Thoracic aorta (tissue), 2 donors: ENCODE results near the gene HRH2. TPM values are rescaled to one million over a fixed set of nuclear protein-coding genes. Genes with fewer than 3 reads are reported as not detected.

Source experiments
- ATAC-seq: fragments of 150-250 bp; one replicate; pipeline ENCODE4 v1.8.0; 2017; ENCODE audit warnings: low read depth; ENCODE audit not compliant: insufficient number of reproducible peaks, low FRiP score
- DNase-seq: peaks from one replicate; pipeline ENCODE4 v3.0.0-alpha.2; 2020; ENCODE audit warnings: low spot score
- H3K27ac ChIP-seq, 2 donors: fragments of 200-600 bp; sonication (generic); 1 replicate in 1 of 2; 2 replicates in 1 of 2; pipeline ENCODE4 v1.5.1; 2016; ENCODE audit warnings: mild to moderate bottlenecking in 2 of 2, moderate library complexity in 2 of 2
- H3K27me3 ChIP-seq: fragments of 200-600 bp; sonication (generic); replicated peaks from 2 replicates; pipeline ENCODE4 v1.6.0; 2016; ENCODE audit warnings: mild to moderate bottlenecking; ENCODE audit not compliant: insufficient read depth
- H3K36me3 ChIP-seq: fragments of 200-600 bp; sonication (generic); one replicate; pipeline ENCODE4 v1.5.1; 2016
- H3K4me1 ChIP-seq, 2 donors: fragments of 200-600 bp; sonication (generic); 1 replicate in 1 of 2; 2 replicates in 1 of 2; pipeline versions ENCODE4 v1.5.1 to v1.6.0; 2016; ENCODE audit warnings: low read depth in 2 of 2, mild to moderate bottlenecking in 1 of 2; ENCODE audit not compliant: control insufficient read depth in 1 of 2
- H3K4me3 ChIP-seq: fragments of 200-600 bp; sonication (generic); 2 replicates; pipeline ENCODE4 v1.5.1; 2016; ENCODE audit warnings: mild to moderate bottlenecking
- H3K9me3 ChIP-seq: fragments of 200-600 bp; sonication (generic); 2 replicates; pipeline ENCODE4 v1.5.1; 2016
- CTCF ChIP-seq: fragments of 200-600 bp; sonication (generic); IDR thresholded peaks from one replicate; pipeline ENCODE4 v1.5.1; 2019; ENCODE audit warnings: antibody characterized with exemption
- total RNA-seq, 2 donors: library from RNA; depleted of rRNA; stranded (reverse); fragments of >200 nt; gene quantifications; one replicate each; pipeline versions ENCODE4 v1.1.0 to v1.2.3, GENCODE V29; 2016

The HRH2 gene
- total RNA-seq, 2 donors from 2014 or later = 8.8 to 23.1 TPM

DNA sequence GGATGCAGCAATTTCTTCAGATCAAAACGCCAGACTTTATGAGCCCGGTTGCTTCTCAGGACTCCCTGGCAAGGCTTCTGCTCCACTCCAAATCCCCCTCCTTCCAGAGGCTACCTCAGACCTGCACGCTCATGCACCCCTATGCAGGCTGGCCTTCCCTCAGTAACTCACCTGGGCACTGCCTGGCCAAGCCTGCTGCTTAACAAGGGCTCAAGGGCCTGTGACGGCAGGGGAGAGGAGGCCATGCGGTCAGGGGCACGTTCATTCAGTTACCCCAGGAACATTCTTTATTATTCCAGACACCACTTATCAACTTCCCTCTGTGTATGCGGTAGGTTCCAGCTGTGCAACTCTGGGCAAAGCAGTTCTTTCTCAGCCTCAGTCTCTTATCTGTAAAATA lies 79.6 kb downstream of the HRH2 start:
- Histone ChIP-seq H3K4me1 (no peaks in the 10 kb centered on the region), H3K27ac (no peak overlapping the region), H3K4me3 (no peak overlapping the region), H3K27me3 (no peaks in the 10 kb centered on the region), H3K36me3 (no peaks in the 10 kb centered on the region), H3K9me3 (no peaks in the 10 kb centered on the region)
- TF ChIP-seq CTCF = no peak
- ATAC-seq = no peak
- DNase-seq = no peak

DNA sequence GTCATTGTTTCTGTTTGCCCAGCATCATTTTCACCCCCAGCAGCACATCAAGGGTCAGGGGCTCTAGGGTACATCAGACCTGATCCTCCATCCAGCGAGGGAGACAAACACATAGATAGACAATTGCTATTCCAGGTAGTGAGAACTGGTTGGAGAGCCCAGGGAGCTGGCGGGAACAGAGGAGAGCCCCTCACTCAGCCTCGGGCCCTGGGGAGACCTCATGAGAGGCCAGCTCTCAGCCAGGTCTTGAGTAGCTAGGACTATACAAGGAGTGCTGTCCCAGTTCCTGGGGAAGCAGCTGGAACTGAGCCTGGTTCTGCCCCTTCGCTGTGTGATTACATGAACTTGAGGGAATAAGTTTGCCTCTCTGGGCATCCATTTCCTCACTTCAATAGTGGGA lies 80.3 kb downstream of the HRH2 start:
- Histone ChIP-seq H3K36me3 (no peaks in the 10 kb centered on the region), H3K9me3 (no peaks in the 10 kb centered on the region), H3K27me3 (no peaks in the 10 kb centered on the region), H3K4me1 (no peaks in the 10 kb centered on the region), H3K4me3 (no peak overlapping the region), H3K27ac (no peak overlapping the region)
- no peak for DNase-seq
- TF ChIP-seq CTCF = no peak
- no peak for ATAC-seq

GRCh38 chr5:175738602-175739133 lies 80.8 kb downstream of the HRH2 start:
- ATAC-seq (no peak), DNase-seq (no peak)
- H3K9me3 ChIP-seq = no peaks in the 10 kb centered on the region
- H3K4me1 ChIP-seq = no peaks in the 10 kb centered on the region
- H3K27ac ChIP-seq = no peak overlapping the region
- H3K4me3 ChIP-seq = no peak overlapping the region
- H3K27me3 ChIP-seq = no peaks in the 10 kb centered on the region
- no peak for TF ChIP-seq CTCF
- no peaks in the 10 kb centered on the region for H3K36me3 ChIP-seq

DNA sequence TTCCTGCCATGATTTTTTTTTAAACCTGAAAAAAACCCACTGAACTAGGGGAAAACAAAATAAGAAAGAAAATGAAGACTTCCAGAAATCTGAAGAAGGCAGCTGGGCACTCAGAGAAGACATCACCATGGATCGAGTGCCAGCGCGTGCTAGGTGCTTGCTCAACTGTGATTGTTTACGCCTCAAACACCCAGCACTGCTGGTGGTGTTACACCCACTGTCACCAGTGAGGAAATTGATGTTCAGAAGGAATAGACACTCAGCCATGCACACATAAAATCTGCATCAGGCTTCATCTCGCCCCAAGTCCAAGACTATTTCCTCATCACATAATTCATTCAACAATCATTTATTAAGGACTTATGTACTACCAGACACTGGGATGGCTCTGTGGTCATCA lies 82.1 kb downstream of the HRH2 start:
- DNase-seq = no peak

DNA sequence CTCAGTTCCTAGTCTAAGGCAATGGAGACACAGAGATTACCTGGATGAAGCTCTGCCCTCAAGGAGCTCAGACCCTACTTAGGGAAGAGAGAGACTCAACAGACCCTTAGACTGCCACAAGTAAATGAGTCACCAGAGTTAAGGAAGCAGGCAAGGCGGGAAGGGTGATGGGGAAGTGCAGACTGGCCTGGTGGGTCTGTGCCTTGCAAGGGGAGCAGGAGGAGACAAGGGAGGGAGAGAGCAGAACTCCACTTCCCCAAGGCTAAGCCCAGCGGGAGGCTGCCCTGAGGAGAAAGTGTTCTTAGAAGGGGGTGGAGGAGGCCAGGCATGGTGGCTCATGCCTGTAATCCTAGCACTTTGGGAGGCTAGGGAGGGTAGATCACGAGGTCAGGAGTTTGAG lies 83.7 kb downstream of the HRH2 start:
- no peak for DNase-seq
- Histone ChIP-seq H3K27me3 (no peaks in the 10 kb centered on the region), H3K36me3 (no peaks in the 10 kb centered on the region), H3K9me3 (no peaks in the 10 kb centered on the region), H3K4me3 (no peak overlapping the region), H3K27ac (no peak overlapping the region), H3K4me1 (no peaks in the 10 kb centered on the region)
- no peak for TF ChIP-seq CTCF
- ATAC-seq = no peak

More for the DNA sequence above, 82.1 kb downstream of the HRH2 start:
- no peak overlapping the region for H3K4me3 ChIP-seq
- H3K4me1 ChIP-seq = no peaks in the 10 kb centered on the region
- TF ChIP-seq CTCF = no peak
- ATAC-seq = no peak
- H3K27me3 ChIP-seq = no peaks in the 10 kb centered on the region
- H3K36me3 ChIP-seq = no peaks in the 10 kb centered on the region
- no peaks in the 10 kb centered on the region for H3K9me3 ChIP-seq
- H3K27ac ChIP-seq = no peak overlapping the region
